GM19238 (cell line): ENCODE data around the gene WDSUB1.

Experiments
- DNase-seq: peaks from one replicate; pipeline ENCODE4 v3.0.0; 2011; ENCODE audit warnings: low spot score; ENCODE audit not compliant: insufficient read length

Gene WDSUB1

DNA sequence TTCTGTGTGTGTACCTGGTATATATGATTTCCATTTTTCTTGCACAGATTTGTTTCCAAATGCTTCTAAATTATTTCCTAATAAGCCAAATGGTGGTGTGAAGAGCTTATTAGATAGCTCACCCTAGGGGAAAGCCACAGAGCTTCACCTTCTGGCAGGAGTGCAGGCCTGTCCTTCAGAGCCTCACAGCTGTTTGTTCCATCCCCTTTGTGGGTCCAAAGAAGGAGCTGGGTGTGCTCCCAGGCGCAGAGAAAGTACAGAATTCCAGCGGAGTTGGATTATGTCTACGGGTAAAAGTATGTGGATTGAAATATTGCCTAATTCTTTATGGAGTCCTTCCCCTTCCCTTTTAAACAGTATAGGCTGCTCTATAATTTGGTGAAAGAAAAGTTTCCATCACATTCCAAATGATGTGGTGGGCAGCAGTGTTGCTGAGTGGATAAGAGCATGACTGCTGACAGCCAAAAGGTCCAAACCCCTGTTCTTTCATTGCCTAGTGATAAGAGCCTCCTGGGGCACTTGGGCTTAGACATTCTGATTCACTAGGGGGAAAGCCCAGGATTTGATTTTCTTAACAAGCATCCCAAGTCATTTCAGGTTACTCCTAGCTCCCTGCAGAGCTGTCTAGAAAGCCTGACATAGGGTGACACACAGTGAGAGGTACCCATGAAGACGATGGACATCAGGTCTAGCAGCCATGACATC is 86.6 kb downstream of the WDSUB1 start:
- no peak for DNase-seq

DNA sequence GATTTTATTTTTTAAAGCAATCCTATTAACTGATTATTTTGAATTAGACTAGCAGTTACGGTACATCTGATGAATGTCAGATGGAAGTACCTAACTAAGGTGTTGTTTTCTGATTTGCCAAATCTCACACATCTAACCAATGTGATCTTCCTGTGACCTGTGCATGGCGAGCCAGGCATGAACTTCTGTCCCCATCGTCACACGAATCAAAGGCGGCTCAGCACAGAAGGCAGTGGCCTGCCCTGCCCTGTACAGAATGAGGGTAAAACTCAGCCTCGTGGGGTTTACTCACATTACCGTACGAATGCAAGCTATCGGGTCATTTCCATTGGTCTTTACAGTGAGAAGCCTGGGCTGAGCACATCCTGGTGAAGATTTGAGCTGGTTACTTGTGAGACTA is 87.3 kb downstream of the WDSUB1 start:
- DNase-seq: no peak

DNA sequence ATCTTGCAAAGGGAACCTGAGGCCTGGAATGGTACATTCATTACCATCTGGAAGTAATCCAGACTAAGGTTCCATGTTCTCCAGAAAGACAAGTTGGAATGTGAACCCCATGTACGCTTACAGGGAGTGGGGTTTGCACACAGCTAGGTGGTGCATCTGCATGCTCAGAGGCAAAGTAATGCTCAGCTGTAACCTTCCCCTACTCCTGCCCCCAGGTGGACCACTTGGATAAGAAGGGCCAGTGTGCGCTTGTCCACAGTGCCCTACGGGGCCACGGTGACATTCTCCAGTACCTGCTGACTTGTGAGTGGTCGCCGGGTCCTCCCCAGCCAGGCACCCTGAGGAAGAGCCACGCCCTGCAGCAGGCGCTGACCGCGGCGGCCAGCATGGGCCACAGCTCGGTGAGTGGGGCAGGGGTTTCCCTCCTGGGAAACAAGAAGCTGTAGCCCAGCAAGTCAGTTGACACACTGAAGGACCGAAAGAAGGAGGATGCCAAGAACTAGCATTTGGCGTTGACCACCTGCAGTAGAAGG is 90.0 kb downstream of the WDSUB1 start:
- no peak for DNase-seq

DNA sequence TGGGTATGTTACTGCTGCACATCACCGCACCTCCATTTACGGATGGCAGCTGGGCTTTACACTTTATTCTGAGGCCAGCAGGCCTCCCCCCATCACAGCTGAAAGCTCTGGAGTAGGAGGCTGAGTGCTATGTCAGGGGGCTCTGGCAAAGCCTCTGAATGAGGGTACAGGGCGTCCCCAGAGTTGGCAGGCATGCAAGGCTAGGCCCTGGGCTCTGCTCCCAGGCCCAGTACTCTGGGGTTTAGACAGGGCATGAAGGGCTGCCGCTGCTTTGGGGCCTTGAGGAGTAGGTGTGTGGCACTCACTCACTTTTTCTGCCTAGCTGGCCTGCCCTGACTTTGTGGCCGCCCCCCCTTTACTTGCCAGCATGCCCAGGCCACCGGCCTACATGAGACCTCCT is 90.8 kb downstream of the WDSUB1 start:
- no peak for DNase-seq

DNA sequence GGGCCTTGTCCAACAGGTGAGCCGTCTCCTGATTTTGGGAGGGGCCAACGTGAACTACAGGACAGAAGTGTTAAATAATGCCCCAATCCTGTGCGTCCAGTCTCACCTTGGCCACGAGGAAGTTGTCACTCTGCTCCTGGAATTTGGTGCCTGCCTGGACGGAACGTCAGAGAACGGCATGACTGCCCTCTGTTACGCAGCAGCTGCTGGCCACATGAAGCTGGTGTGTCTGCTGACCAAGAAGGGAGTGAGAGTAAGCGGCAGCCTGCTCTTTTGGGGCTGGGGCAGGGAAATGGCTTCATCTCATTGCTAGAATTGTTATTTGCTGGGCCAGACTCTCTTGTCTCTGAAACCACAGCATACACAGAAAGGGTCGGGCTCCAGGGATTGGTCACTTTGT is 92.3 kb downstream of the WDSUB1 start:
- DNase-seq: no peak

DNA sequence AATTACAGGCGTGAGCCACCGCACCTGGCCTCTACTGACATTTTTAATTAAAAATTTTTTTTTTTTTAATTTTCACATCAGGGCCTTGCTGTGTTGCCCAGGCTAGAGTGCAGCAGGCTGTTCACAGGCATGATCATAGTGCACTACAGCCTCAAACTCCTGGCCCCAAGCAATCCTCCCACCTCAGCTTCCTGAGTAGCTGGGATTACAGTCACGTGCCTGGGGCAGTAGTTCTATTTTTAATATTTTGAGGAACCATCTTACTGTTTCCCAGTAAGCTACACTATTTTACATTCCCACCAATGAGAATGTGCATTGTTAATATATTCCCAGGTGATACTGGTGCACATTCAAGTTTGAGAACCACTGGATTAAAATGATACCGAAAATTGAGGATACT is 92.7 kb downstream of the WDSUB1 start:
- no peak for DNase-seq

DNA sequence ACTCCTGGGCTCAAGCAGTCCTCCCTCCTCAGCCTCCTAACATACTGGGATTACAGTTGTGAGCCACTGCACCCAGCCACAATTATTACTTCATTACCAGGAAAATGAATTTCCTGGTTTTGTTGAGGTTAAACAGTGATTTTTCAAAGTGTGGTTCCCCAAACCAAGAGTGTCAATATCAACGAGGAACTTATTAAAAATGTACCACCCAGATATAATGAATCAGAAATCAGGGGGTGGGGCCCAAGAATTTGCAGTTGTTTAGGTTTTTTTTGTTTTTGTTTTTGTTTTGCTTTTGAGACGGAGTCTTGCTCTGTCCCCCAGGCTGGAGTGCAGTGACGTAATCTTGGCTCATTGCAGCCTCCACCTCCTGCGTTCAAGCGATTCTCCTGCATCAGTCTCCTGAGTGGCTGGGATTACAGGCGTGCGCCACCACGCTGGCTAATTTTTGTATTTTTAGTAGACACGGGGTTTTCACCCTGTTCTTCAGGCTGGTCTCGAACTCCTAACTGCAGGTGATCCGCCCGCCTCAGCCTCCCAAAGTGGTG is 94.1 kb downstream of the WDSUB1 start:
- no peak for DNase-seq

DNA sequence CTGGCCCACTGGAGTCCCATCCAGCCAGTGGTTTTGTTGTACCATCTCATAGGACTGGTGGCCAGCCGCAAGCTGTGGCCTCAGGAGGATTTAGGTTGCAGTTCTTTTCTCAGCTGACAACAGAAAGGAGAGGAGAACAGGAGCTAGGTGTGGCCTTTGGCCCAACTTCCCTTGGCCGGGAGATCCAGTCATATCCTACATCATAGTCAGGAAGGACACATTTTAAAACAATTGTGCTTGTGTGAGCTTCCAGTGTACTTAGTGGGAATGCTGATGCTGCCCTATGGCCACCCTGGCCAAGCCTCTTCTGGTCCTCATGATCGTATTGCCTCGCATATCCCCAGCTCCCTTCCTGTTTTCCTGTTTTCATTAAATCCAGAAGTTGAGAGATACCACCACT is 98.1 kb downstream of the WDSUB1 start:
- DNase-seq: no peak

DNA sequence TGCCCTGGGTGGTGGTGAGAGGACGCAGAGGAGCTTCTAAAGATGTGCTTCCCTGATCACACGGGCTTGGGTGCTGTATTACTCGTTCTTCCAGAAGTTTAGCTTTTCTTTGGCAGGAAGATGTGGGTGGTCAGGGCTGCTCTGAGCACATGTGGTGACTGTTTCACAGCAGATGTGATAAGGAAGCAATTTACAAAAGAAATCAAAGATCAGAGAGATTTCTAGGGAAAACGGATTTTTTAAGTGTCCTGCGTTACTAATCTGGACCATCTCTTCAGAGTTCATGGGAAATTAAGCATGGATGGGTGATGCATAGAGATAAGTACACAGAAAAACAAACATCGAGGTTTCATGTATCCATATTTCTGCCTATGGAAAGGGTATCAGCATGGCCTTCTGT is 99.4 kb downstream of the WDSUB1 start:
- no peak for DNase-seq

DNA sequence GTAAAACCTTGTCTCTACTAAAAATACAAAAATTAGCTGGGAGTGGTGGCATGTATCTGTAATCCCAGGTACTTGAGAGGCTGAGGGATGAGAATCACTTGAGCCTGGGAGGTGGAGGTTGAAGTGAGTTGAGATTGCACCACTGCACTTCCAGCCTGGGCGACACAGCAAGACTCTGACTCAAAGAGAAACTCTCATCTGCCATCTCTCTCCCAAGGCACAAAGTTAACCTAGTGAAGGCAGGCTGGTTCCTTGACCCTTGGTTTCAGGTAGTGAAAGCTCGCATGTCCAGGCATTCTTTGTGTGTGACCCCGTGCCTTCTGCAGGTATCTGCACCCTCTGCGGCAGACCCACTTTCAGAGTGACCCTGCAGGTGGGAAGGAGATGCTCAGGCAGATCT is 100.0 kb downstream of the WDSUB1 start:
- DNase-seq: no peak
